HG02610 (cell line): Measurements from ENCODE around the gene SMARCA2.
"Not testable (repeated sequence)": the region's sequence is repeated elsewhere in the genome, so short reads cannot be mapped to it uniquely, and the experiment has no call there.

Experiments used
- ATAC-seq: cut with Tn5 transposase; IDR thresholded peaks from one replicate; pipeline ENCODE4 v1.9.1; 2021; ENCODE audit warnings: mild to moderate bottlenecking, moderate library complexity; ENCODE audit not compliant: unreplicated experiment

The SMARCA2 gene

GRCh38 chr9:2134391-2134790 lies 119.2 kb downstream of the SMARCA2 start:
- no peak for ATAC-seq

DNA sequence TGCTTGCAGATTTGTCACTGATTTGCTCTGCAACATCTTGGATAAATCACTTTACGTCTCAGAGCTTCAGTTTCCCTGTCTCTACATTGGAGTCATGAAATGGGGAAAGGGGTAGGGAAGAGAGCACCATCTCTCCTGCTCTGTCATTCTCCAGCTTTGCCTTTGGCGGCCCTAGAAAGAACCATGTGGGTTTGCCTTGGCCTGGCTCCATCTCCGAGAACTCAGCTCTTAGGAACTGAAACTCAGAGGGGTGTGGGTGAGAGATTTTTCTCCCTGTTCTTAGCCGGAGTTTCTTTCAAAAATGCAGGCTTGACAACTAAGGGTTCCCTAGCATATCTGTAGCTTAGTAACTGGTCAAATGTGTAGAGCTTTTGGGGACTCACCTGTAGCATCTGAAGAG lies 123.5 kb downstream of the SMARCA2 start:
- no peak for ATAC-seq

DNA sequence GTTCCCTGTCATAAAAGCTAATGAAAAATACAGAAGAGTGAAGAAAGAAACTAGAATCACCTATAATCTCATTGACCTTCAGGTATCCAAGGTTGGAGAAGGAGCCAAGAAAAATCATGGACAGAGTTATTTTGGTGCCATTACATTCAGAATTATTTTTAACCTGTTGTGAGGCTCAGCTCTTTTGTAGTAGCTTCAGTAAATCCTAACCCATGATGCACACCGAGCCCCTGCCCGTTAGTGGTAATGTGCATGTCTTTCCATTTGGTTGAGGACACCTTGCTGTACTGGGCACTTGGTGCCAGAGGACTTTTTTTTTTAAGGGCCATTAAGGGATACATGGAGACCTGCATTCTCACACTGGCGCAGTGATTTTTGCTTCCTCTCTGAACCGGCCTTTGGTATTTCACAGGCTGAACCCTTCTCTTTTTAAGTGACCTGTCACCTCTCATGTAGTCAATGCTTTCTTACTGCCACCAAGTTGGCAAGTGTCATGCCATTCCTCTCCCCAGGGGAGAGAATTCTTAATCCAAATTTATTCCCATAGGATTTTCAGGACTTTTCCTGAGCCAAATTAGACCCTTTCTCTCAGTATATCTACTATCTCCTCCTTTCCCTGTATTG lies 125.6 kb downstream of the SMARCA2 start:
- no peak for ATAC-seq

DNA sequence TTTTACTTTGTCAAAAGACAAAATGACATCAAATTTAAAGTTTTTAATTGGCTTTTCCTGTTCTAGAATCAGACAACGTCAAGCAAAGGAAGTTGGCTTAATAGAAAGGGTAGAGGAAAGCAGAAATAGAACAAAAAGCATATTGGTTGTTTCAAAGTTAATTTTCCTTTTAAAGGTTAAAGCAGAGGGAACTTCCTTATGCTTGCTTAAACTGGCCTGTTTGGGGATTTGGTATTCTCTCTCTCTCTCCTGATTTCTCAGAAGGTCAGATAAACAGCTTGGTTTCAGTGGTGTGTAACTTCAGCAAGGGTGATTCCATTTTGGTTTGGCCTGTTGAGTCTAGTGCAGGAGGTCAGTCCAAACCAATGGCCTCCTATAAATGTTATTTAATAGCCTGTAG lies 127.1 kb downstream of the SMARCA2 start:
- ATAC-seq, result no peak

DNA sequence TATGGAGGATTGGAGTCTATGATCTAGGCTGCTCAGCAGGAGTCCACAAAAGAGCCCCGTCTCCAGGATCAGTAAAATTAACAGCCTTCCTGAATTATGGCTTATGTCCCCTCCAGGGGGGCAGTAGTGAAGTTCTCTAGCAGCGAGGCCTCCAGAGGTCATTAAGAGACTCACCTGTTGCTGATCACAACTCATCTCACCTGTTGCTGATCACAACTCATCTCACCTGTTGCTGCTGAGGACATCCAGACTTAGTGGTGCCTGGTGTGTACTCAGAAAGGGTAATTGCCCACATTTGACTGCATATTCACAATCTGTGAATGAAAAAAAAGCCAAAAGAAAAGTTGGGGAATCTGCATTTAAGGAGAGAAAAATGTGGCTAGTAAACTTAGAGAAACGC lies 129.5 kb downstream of the SMARCA2 start:
- ATAC-seq, result no peak

DNA sequence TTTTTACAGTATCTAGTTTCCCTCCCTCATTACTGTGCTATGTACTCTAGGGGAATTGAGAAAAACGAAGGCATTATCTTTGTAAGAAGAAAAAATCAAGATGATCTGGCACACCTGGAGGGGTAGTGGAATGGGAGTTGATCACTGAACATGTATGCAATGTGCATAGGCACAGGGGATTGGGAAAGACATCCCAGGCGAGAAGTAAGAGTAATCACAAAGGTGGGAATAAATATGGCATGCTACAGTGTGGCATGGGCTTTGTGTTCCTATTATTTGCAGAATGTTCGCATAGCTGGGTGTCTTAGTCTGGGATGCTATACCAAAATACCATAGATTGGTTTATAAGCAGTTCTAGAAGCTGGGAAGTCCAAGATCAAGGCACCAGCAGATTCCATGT lies 130.6 kb downstream of the SMARCA2 start:
- ATAC-seq, result no peak

GRCh38 chr9:2146700-2147099 lies 131.6 kb downstream of the SMARCA2 start:
- ATAC-seq, result not testable (repeated sequence)

DNA sequence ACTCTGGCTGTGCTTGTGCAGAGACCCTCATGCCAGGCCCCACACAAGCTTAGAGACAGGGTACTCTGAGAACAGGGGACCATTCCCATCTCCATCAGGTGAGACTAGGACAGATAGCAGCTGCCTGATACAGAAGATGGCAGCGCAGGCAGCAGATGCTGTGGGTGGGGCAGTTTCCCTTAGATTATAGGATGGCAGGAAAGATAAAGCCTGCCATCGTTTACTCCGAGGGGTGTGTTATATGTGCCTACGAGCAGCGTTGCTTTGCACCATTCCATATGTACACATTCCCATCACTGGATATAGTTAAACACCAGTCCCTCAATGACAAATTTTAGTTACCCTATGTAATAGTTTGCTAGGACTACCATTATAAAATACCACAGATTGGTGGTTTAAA lies 135.2 kb downstream of the SMARCA2 start:
- no peak for ATAC-seq

DNA sequence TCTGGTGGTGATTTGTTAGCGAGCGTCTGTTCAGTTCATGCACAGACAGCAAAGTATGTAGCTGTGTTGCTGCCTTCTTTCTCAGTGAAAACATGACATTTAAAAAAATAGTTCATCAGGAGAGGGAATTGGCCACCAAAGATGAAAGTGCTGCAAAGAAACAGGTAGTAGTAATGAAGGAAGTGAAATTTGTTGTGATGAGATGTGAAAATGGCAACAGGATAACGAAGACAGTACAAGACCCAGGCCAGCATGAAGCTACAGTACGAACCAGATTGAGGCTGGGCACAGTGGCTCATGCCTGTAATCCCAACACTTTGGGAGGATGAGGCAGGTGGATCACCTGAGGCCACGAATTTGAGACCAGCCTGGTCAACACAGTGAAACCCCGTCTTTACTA lies 136.0 kb downstream of the SMARCA2 start:
- no peak for ATAC-seq

- ATAC-seq, result no peak
Observed at GRCh38 chr9:2152966-2153629, 138.0 kb downstream of the SMARCA2 start.

- no peak for ATAC-seq
Observed at GRCh38 chr9:2153630-2154217, 138.6 kb downstream of the SMARCA2 start.

DNA sequence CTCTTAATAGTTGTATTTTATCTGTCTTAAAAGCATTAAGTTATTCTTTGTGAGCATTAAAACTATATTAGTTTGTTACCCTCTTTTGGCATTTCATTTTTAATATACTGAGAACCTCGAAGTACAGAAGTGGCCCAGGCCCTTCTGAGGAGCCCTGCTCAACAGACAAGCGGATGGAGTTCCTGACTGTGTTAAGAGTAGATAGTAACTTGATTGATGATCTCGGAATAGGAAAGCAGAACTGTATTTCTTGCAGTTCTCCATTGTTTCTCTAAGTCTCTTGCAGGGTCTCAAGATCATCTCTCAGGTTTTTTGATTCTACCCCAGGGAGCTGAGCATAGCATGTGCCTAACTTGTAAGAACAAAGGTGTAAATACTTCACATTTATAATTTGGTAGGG lies 139.6 kb downstream of the SMARCA2 start:
- no peak for ATAC-seq

DNA sequence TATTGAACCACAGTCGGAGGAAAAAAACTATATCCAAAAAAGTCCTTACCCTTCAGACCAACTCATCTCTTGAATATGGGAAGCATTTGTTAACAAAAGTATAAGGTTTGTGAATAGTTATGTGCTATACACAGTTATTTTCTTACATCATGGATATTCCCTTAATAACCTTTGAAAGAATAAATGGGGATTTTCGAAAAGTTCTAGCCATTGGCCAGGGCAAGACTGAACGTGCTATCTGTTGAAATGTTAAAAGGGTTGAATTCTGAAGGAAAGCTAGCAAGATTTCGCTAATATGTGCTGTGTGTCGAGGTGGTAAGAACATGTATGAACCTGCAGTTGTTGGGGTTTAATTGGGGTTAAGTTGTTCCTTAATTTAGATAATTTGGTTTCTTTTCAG lies 140.8 kb downstream of the SMARCA2 start:
- ATAC-seq, result no peak

DNA sequence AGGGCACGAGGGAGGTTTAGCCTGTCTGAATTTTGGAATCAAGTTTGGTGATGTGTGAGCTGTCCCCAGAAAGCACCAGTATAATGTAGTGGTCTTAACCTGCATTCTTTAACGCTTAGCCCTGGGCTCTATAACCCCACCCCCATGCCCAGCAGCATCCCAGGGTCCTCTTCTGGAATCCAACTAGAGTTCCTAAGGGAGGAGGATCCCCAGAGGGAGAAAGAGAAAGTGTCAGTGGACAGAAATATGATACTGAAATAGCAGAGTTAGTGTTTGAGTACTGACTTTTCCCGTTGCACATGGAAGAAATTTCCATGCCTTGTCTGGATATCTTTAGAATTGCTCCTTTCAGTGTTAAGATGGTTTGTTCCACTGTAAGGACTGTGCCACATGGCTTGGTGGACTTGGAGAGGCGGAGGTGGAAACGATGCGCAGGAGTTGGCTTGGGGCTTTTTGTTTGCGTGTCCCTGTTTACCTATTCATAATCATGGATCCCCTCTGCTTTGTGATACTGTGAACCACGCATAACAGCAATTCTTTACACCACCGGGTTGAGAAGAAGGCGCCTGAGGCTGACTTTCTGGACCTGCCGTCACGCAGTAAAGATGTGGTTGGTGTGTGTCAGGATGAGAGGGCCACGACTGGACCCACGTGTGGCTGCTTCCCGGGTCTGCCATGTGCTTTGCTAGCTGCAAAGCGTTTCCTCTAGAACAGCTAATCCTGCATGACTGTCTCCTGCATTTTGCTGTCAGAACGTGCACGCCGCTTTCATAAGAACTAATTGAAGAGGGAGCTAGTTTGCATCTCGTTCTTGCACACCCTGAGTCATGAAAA lies 142.3 kb downstream of the SMARCA2 start:
- peak; percentile 40 for ATAC-seq

- ATAC-seq, result peak; percentile 57
Observed at GRCh38 chr9:2158111-2158610, 143.0 kb downstream of the SMARCA2 start.

- no peak for ATAC-seq
Observed at GRCh38 chr9:2158766-2159430, 143.8 kb downstream of the SMARCA2 start.

GRCh38 chr9:2159521-2160454 lies 144.6 kb downstream of the SMARCA2 start:
- ATAC-seq, result no peak

DNA sequence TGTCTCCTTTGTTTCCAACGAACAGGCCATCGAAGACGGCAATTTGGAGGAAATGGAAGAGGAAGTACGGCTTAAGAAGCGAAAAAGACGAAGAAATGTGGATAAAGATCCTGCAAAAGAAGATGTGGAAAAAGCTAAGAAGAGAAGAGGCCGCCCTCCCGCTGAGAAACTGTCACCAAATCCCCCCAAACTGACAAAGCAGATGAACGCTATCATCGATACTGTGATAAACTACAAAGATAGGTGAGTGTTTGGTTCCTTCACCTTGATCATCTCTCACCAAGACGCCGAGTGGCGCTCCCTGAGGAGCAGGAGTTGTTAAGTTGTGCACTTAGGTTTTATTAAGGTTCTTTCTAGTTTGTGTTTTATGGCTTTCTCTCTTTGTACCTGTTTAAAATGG lies 146.5 kb downstream of the SMARCA2 start:
- ATAC-seq, result no peak

GRCh38 chr9:2163231-2163885 lies 148.2 kb downstream of the SMARCA2 start:
- ATAC-seq, result peak; percentile 40
